NCI-H748 (cell line): ENCODE results near the gene ARMC9.
"Not testable (repeated sequence)": the region's sequence is repeated elsewhere in the genome, so short reads cannot be mapped to it uniquely, and the experiment has no call there.

ENCODE experiments used
- DNase-seq: peaks from one replicate; lab custom pipeline; 2025; ENCODE audit not compliant: unreplicated experiment; lab: John Stamatoyannopoulos, UW

Gene ARMC9

DNA sequence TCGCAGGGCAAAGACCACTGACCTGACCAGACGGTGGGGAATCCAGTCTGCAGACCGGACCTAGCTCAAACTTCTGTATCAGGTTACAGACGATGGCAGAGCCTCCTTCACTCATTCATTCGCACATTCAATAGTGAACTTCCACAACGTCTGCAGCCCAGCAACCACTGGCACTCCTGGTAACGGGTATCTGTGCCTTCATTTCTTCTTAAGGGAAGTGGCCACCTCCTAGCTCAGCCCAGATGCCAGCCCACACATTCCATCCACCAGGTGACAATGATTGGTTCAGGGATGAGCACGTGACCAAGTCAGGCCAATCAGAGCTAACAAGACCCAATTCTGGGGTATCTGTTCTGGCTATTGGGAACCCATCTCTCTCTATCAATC lies 15.9 kb upstream of the ARMC9 start:
- no peak for DNase-seq

DNA sequence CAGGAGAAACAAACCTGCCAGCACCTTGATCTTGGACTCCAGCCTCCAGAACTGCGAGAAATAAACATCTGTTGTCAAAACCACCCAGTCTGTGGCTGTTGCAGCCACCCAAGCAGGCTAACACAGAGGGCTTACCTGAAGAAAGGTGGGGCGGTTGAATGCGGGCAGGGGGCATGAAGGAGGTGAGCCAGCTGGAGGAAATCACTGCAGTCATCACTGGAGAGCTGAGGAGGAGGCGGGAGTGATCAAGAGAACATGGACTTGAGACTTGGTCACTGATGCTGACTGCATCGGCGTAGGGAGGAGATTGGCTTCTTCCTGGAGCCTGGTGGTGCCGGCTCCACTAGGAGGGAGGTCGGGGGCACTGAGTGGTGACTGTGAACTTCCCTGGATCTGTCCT lies 14.6 kb upstream of the ARMC9 start:
- no peak for DNase-seq

GRCh38 chr2:231184319-231184718 lies 14.1 kb upstream of the ARMC9 start:
- no peak for DNase-seq

GRCh38 chr2:231185050-231185725 lies 13.2 kb upstream of the ARMC9 start:
- DNase-seq = no peak

DNA sequence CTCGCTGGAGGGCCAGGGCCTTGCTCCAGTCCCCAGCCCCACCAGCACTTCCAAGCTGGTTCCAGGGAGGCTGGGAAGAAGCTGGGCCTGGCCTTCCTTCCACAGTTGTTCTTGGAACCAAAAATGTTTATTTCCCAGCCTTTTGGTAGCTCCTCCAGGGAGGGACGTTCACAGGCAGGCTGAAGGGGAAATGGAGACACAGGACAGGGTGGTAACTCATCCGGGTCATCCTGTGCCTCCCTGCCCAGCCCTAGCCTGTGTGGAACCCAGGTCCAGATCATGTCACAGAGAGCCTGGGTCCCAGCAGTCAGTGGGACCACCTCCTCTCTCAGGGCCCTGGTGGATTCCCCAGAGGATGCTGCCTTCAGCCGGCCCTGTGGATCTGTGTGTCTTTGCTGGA lies 12.5 kb upstream of the ARMC9 start:
- no peak for DNase-seq

- no peak for DNase-seq
These were observed 12.1 kb upstream of the ARMC9 start for GRCh38 chr2:231186325-231186724.

- no peak for DNase-seq
These were observed 10.5 kb upstream of the ARMC9 start for GRCh38 chr2:231187736-231188505.

DNA sequence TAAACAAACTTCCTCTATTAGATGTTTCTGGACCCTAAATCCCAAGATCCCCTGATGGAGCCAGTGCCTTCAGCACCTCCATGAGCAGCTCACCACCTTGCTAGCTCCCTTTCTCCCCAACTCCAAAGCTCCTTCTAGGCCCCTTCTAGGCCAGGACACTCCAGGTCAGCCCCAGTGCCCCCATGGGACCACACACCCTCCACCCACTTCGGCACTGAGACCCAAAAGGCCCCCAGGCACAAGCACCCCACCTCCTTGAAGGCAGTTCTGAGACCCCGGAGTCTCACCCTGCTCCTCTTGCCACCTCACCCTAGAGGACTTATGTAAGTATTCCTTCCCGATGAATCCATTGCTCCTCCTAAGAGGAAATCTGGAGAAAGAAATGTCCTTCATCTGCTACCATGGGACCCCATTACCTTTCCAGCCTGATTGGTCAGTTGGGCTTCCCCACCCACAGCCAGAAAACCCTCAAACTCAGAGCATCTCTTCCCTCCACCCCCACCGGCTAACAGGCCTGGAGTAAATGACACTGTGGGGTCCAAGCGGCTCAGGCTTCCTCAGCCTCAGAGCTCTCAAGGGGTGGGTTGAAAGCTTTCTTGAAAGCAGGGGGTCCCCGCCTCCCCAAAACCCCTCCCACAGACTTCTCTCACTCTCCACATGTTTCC lies 9.8 kb upstream of the ARMC9 start:
- DNase-seq = no peak

- DNase-seq = no peak
These were observed 9.3 kb upstream of the ARMC9 start for GRCh38 chr2:231189171-231189530.

DNA sequence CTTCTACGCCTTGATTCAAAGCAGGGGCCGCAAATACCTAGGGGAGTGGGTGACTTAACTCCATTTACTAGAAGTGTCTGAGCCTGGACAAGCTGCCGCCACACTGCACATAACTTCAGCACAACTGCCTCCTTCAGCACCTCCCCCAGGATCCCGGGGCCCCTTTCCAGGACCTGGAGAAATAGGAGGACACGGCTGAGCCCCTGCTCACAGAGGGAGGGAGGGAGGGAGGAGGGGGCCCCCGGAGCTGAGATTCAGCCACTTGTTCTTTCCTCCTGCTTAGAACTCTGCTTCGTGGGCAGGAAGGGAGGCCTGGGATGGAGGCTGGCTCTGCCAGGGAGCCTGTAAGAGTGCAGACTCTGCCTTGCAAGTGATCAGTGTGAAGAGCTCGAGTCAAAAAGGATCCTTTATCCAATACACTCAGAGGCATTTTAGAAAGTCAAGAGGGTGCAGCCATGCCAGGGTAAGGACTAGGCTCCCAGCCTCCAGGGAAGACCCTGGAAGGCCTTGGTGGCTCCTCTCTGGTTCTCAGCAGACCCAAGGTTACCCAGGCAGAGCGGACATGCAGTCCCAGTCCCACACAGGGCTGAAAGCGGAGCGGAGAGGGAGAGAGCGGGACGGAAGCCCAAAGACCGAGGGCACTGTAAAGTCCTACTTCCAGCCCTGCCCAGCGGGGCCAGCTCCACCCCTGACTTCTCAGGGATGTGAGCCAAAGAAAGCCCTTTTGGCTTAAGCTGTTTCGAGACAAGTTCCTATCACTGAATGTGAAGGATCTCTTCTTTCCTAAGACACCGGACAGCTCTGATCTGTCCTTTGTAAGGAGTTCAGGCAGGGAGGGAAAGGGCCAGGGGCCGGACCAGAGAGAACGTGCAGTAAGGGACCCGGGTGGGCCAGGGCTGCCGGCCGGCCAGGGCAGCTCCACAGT lies 8.6 kb upstream of the ARMC9 start:
- DNase-seq = no peak

- no peak for DNase-seq
These were observed 7.8 kb upstream of the ARMC9 start for GRCh38 chr2:231190531-231191197.

- peak; percentile 20 for DNase-seq
These were observed 6.2 kb upstream of the ARMC9 start for GRCh38 chr2:231191896-231192872.

- no peak for DNase-seq
These were observed 5.2 kb upstream of the ARMC9 start for GRCh38 chr2:231193216-231193615.

GRCh38 chr2:231196592-231196991 lies 1.8 kb upstream of the ARMC9 start:
- no peak for DNase-seq

- DNase-seq = not testable (repeated sequence)
These were observed 1.2 kb upstream of the ARMC9 start for GRCh38 chr2:231197196-231197595.

DNA sequence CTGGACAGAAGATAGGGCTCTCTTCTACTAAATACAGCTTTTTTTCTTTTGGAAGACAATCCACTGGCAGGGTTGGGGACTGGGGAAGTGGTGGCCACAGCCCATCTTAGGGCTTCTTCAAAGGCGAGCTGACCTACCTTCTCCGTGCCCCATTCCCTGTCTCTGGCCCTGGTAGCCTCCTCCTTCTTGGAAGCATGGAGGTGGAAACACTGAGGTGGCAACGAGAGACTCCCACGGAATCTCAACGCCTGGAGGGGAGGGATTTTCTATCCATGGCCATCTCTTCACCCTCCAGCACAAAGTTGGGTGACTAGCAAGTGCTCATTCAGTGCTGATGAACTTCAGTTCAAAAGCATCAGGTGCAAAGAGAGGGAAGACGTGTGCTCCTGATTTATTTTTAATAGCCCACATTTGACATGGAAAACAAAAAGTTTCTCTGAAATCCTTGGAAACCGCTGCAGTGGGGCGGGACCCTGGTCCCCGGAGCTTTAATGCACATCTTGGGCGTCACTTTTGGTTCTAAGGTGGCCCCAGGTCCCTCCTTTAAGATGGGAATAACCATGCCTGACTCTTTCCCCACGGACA lies 633 bp upstream of the ARMC9 start:
- peak; percentile 27 for DNase-seq

- no peak for DNase-seq
These were observed 788 bp downstream of the ARMC9 start for GRCh38 chr2:231199219-231199618.

DNA sequence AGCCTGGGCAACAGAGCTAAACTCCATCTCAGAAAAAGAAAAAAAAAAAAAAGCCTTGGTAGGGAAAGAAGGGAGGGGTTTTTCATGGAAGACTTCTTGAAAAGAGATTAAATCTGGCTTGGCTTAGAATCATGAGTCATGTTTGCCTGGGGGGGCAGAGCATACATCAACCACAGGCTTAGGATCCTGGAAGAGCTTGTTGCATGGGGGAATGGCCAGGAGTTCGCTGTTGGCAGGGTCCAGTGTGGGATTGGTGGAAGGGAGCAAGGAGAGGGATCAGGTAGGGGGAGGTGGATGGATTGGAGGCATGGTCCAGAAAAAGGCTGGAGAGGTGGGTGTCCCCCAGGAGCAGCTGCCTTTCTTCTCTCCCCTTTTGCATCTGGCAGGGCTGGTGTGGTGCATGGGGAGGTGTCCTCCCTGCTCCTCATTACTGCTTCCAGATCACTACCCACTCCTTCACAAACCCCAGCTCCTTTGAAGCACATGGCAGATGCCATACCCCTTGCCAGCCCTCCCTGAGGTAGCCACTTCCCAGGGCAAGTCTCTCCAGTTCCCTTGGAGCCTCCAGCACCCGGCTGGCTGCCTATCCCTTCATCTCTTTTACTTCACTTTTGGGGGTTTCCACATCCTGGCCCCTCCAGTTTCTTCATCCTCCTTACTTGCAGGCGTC lies 2.5 kb downstream of the ARMC9 start:
- DNase-seq = no peak

GRCh38 chr2:231201475-231201814 lies 3.0 kb downstream of the ARMC9 start:
- no peak for DNase-seq
